ENCODE data around the gene CNKSR3. TPM values are rescaled to one million over a fixed set of nuclear protein-coding genes. Genes with fewer than 3 reads are reported as not detected.

The CNKSR3 gene
- total and polyA plus RNA-seq, 4 donors, result 4.9 to 17.0 (median 8.8) TPM

DNA sequence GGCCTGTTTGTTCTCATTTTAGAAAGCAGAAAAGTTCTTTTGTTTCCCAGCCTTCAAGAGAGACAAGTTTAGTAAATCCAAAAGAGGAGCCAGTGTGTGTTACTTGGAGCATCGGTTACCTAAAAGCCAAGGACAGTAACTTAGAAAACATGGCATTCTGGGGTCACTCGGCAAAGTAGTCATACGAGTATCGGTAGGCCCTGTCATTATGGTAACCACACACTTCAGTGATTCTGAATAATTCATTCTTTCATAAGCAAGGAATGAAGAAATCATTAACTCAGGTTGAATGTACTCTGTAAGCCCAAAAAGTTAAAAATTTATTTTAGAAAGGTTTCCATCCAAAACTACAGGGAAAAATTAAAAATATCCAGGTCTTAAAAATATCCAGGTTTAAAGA lies 34.0 kb downstream of the CNKSR3 start:
- no peak overlapping the region for H3K27ac ChIP-seq (ENCODE audit: low read depth, low read length)
- H3K4me1 ChIP-seq (ENCODE audit: control insufficient read depth, insufficient read depth, low read length), result peaks cover 16% of the 10 kb centered on the region
- 89% methylated on average over 1 of the region's 4 CpGs for WGBS (ENCODE audit: insufficient coverage)
- no peak overlapping the region for H3K4me3 ChIP-seq (ENCODE audit: low read depth, low read length)
- no peaks in the 10 kb centered on the region for H3K27me3 ChIP-seq (ENCODE audit: control insufficient read depth, insufficient read depth, low read length)
- H3K9me3 ChIP-seq (ENCODE audit: control insufficient read depth, insufficient read depth, low read length), result no peaks in the 10 kb centered on the region
- DNase-seq (ENCODE audit: low read depth in 4 of 6, low spot score in 6 of 6), result no peak
- no peaks in the 10 kb centered on the region for H3K36me3 ChIP-seq (ENCODE audit: control insufficient read depth, insufficient read depth, low read length)

DNA sequence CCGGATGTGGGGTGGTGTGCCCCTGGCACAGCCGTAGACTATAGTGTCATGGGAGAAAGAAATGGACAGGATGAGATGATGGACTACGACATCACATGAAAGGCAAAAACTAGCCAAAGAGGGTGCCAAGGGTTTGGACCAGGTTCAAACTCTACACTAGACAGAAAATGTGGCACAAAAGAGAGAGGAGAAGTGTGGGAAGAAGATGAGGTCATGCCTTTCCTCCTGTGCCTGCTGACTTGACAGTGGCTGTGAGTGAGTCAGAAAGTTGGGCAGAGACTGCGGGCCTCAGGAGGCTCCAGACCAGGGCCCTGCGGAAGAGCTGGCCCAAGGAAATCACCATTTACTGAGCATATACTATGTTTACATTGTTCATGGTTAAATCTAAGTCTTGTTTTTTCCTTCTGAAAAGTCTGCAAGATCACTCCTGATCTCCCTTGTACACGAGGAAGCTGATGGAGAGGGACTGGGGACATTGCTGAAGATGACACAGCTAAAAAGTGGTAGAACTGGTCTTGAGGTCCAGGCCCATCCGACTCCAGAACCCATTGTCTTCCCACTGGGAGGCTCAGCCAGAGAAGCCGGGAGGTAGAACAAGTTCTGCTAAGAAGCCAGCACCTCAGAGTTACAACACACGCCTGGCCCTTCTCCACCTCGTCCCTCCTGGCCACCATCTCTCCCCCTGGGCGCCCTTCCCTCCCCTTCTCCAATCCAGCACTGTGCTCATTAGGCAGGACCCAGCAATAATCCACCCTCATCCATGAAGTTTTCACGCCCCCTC lies 35.6 kb downstream of the CNKSR3 start:
- Histone ChIP-seq H3K27me3 (ENCODE audit: control insufficient read depth, insufficient read depth, low read length) (no peaks in the 10 kb centered on the region), H3K9me3 (ENCODE audit: control insufficient read depth, insufficient read depth, low read length) (no peaks in the 10 kb centered on the region), H3K4me3 (ENCODE audit: low read depth, low read length) (no peak overlapping the region), H3K36me3 (ENCODE audit: control insufficient read depth, insufficient read depth, low read length) (no peaks in the 10 kb centered on the region), H3K4me1 (ENCODE audit: control insufficient read depth, insufficient read depth, low read length) (peaks cover 18% of the 10 kb centered on the region), H3K27ac (ENCODE audit: low read depth, low read length) (no peak overlapping the region)
- 92% methylated on average over 8 of the region's 12 CpGs for WGBS (ENCODE audit: insufficient coverage)
- no peak for DNase-seq (ENCODE audit: low read depth in 4 of 6, low spot score in 6 of 6)

GRCh38 chr6:154473324-154473723 lies 37.2 kb downstream of the CNKSR3 start:
- H3K36me3 ChIP-seq (ENCODE audit: control insufficient read depth, insufficient read depth, low read length), result no peaks in the 10 kb centered on the region
- no peaks in the 10 kb centered on the region for H3K9me3 ChIP-seq (ENCODE audit: control insufficient read depth, insufficient read depth, low read length)
- no peak overlapping the region for H3K4me3 ChIP-seq (ENCODE audit: low read depth, low read length)
- no peak for DNase-seq (ENCODE audit: low read depth in 4 of 6, low spot score in 6 of 6)
- 82% methylated on average over 9 of the region's 9 CpGs for WGBS (ENCODE audit: insufficient coverage)
- H3K27me3 ChIP-seq (ENCODE audit: control insufficient read depth, insufficient read depth, low read length), result no peaks in the 10 kb centered on the region
- H3K27ac ChIP-seq (ENCODE audit: low read depth, low read length), result no peak overlapping the region
- peaks cover 11% of the 10 kb centered on the region for H3K4me1 ChIP-seq (ENCODE audit: control insufficient read depth, insufficient read depth, low read length)

DNA sequence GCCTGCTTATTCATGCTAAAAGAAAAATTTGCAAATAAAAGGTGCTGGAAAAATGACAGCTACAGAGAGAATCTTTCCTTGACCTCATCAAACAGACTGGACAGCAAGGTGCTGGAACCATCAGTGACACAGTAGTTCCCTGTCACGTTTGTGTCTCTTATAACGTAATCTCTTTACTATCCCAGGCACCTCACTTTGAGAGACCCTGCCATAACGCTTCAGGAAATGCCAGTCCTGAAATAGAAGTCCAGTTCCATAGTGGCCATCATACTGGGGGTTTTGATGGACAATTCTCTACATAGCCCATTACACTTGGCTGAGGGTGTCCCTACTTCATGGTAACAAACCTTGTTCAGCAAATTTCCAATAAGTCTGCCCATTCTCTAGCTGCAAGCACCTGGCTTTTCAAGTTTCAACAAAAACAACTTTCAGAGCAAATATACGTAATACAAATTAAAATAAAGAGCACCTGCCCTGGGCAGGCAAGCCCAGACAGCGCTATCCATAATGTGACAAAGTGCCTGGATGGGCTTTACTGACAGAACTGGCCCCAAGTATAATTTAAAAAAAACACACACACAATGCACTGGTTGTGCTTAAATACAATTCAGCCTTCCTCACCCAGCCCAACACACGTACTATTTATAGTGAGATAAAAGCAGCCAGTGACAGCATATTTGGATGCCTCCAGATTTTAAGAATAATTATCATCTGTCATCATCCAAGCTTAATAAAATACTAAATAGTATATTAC lies 38.7 kb downstream of the CNKSR3 start:
- DNase-seq (ENCODE audit: low read depth in 4 of 6, low spot score in 6 of 6), result no peak
- H3K4me3 ChIP-seq (ENCODE audit: low read depth, low read length), result no peak overlapping the region
- no peaks in the 10 kb centered on the region for H3K36me3 ChIP-seq (ENCODE audit: control insufficient read depth, insufficient read depth, low read length)
- H3K27ac ChIP-seq (ENCODE audit: low read depth, low read length), result no peak overlapping the region
- WGBS (ENCODE audit: insufficient coverage), result 60% methylated on average over 4 of the region's 6 CpGs
- peaks cover 3% of the 10 kb centered on the region for H3K4me1 ChIP-seq (ENCODE audit: control insufficient read depth, insufficient read depth, low read length)
- H3K27me3 ChIP-seq (ENCODE audit: control insufficient read depth, insufficient read depth, low read length), result no peaks in the 10 kb centered on the region
- no peaks in the 10 kb centered on the region for H3K9me3 ChIP-seq (ENCODE audit: control insufficient read depth, insufficient read depth, low read length)

GRCh38 chr6:154469306-154469935 lies 41.1 kb downstream of the CNKSR3 start:
- no peak for DNase-seq (ENCODE audit: low read depth in 4 of 6, low spot score in 6 of 6)
- H3K4me1 ChIP-seq (ENCODE audit: control insufficient read depth, insufficient read depth, low read length), result peaks cover 3% of the 10 kb centered on the region
- H3K27ac ChIP-seq (ENCODE audit: low read depth, low read length), result no peak overlapping the region
- H3K36me3 ChIP-seq (ENCODE audit: control insufficient read depth, insufficient read depth, low read length), result no peaks in the 10 kb centered on the region
- H3K27me3 ChIP-seq (ENCODE audit: control insufficient read depth, insufficient read depth, low read length), result no peaks in the 10 kb centered on the region
- no peak overlapping the region for H3K4me3 ChIP-seq (ENCODE audit: low read depth, low read length)
- 70% methylated on average over 1 of the region's 4 CpGs for WGBS (ENCODE audit: insufficient coverage)
- no peaks in the 10 kb centered on the region for H3K9me3 ChIP-seq (ENCODE audit: control insufficient read depth, insufficient read depth, low read length)

DNA sequence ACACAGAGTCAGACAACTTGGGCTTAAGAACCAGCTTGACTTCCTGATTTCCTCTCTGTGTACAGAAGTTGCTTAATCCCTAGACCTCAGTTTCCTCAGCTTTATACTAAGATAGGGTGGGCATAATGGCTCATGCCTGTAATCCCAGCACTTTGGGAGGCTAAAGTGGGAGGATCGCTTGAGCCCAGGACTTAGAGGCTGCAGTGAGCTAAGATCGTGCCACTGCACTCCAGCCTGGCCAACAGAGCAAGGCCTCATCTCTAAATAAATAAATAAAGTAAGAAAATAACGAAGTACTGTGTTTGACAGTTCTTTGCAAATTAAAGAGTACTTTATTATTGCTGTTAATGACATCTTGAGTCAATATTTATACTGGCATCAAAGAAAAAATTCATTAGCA lies 41.7 kb downstream of the CNKSR3 start:
- no peak overlapping the region for H3K4me3 ChIP-seq (ENCODE audit: low read depth, low read length)
- H3K27me3 ChIP-seq (ENCODE audit: control insufficient read depth, insufficient read depth, low read length), result no peaks in the 10 kb centered on the region
- H3K27ac ChIP-seq (ENCODE audit: low read depth, low read length), result no peak overlapping the region
- DNase-seq (ENCODE audit: low read depth in 4 of 6, low spot score in 6 of 6), result no peak
- H3K36me3 ChIP-seq (ENCODE audit: control insufficient read depth, insufficient read depth, low read length), result no peaks in the 10 kb centered on the region
- H3K4me1 ChIP-seq (ENCODE audit: control insufficient read depth, insufficient read depth, low read length), result peaks cover 3% of the 10 kb centered on the region
- WGBS (ENCODE audit: insufficient coverage), result 100% methylated on average over 1 of the region's 3 CpGs
- H3K9me3 ChIP-seq (ENCODE audit: control insufficient read depth, insufficient read depth, low read length), result no peaks in the 10 kb centered on the region

- no peak for DNase-seq (ENCODE audit: low read depth in 4 of 6, low spot score in 6 of 6)
- no peak overlapping the region for H3K27ac ChIP-seq (ENCODE audit: low read depth, low read length)
- WGBS (ENCODE audit: insufficient coverage), result 66% methylated on average over 8 of the region's 9 CpGs
- H3K36me3 ChIP-seq (ENCODE audit: control insufficient read depth, insufficient read depth, low read length), result no peaks in the 10 kb centered on the region
- H3K9me3 ChIP-seq (ENCODE audit: control insufficient read depth, insufficient read depth, low read length), result no peaks in the 10 kb centered on the region
- no peaks in the 10 kb centered on the region for H3K27me3 ChIP-seq (ENCODE audit: control insufficient read depth, insufficient read depth, low read length)
- peaks cover 3% of the 10 kb centered on the region for H3K4me1 ChIP-seq (ENCODE audit: control insufficient read depth, insufficient read depth, low read length)
- no peak overlapping the region for H3K4me3 ChIP-seq (ENCODE audit: low read depth, low read length)
Measured at GRCh38 chr6:154466971-154467679, 43.4 kb downstream of the CNKSR3 start.

- H3K4me3 ChIP-seq (ENCODE audit: low read depth, low read length), result no peak overlapping the region
- H3K27me3 ChIP-seq (ENCODE audit: control insufficient read depth, insufficient read depth, low read length), result no peaks in the 10 kb centered on the region
- 83% methylated on average over 1 of the region's 3 CpGs for WGBS (ENCODE audit: insufficient coverage)
- H3K27ac ChIP-seq (ENCODE audit: low read depth, low read length), result no peak overlapping the region
- H3K36me3 ChIP-seq (ENCODE audit: control insufficient read depth, insufficient read depth, low read length), result no peaks in the 10 kb centered on the region
- no peaks in the 10 kb centered on the region for H3K9me3 ChIP-seq (ENCODE audit: control insufficient read depth, insufficient read depth, low read length)
- peaks cover under 1% of the 10 kb centered on the region for H3K4me1 ChIP-seq (ENCODE audit: control insufficient read depth, insufficient read depth, low read length)
- no peak for DNase-seq (ENCODE audit: low read depth in 4 of 6, low spot score in 6 of 6)
Measured at GRCh38 chr6:154466139-154466538, 44.3 kb downstream of the CNKSR3 start.

- no peak overlapping the region for H3K27ac ChIP-seq (ENCODE audit: low read depth, low read length)
- H3K4me1 ChIP-seq (ENCODE audit: control insufficient read depth, insufficient read depth, low read length), result no peaks in the 10 kb centered on the region
- no peak for DNase-seq (ENCODE audit: low read depth in 4 of 6, low spot score in 6 of 6)
- H3K27me3 ChIP-seq (ENCODE audit: control insufficient read depth, insufficient read depth, low read length), result no peaks in the 10 kb centered on the region
- H3K4me3 ChIP-seq (ENCODE audit: low read depth, low read length), result no peak overlapping the region
- H3K36me3 ChIP-seq (ENCODE audit: control insufficient read depth, insufficient read depth, low read length), result no peaks in the 10 kb centered on the region
- no peaks in the 10 kb centered on the region for H3K9me3 ChIP-seq (ENCODE audit: control insufficient read depth, insufficient read depth, low read length)
- 90% methylated on average over 5 of the region's 7 CpGs for WGBS (ENCODE audit: insufficient coverage)
Measured at GRCh38 chr6:154463573-154464419, 46.7 kb downstream of the CNKSR3 start.

Measured in spinal cord (tissue), 10 donors.